H9 (cell line): ENCODE data around the gene ZCCHC7. TPM values are rescaled to one million over a fixed set of nuclear protein-coding genes. Genes with fewer than 3 reads are reported as not detected.

Experiments
- DNase-seq: peaks from one replicate; pipeline ENCODE4 v3.0.0-alpha.2; 2017
- H2AFZ ChIP-seq: one replicate; pipeline ENCODE4 v1.6.1; 2013; ENCODE audit warnings: mild to moderate bottlenecking, low read length, control low read depth, moderate library complexity
- H2AK5ac ChIP-seq: 2 replicates; pipeline ENCODE4 v1.6.1; 2013; ENCODE audit warnings: low read length, control low read depth, mixed read lengths; ENCODE audit not compliant: insufficient read length
- H2BK120ac ChIP-seq: one replicate; pipeline ENCODE4 v1.6.1; 2013; ENCODE audit warnings: low read depth, mild to moderate bottlenecking, low read length, control low read depth, inconsistent platforms; ENCODE audit not compliant: poor library complexity, severe bottlenecking
- H2BK12ac ChIP-seq: 2 replicates; pipeline ENCODE4 v1.6.1; 2013; ENCODE audit warnings: low read length, control low read depth, mixed read lengths, low read depth; ENCODE audit not compliant: insufficient read length
- H2BK15ac ChIP-seq: 2 replicates; pipeline ENCODE4 v1.6.1; 2013; ENCODE audit warnings: low read depth, low read length, control low read depth
- H2BK20ac ChIP-seq: one replicate; pipeline ENCODE4 v1.6.1; 2013; ENCODE audit warnings: low read depth, mild to moderate bottlenecking, low read length, control low read depth, inconsistent platforms; ENCODE audit not compliant: poor library complexity, severe bottlenecking
- H2BK5ac ChIP-seq: 2 replicates; pipeline ENCODE4 v1.6.1; 2013; ENCODE audit warnings: low read length, control low read depth, mixed read lengths; ENCODE audit not compliant: insufficient read length
- H3K14ac ChIP-seq: 2 replicates; pipeline ENCODE4 v1.6.1; 2013; ENCODE audit warnings: low read length, control low read depth; ENCODE audit not compliant: insufficient read depth
- H3K18ac ChIP-seq: 2 replicates; pipeline ENCODE4 v1.6.1; 2013; ENCODE audit warnings: low read depth, mild to moderate bottlenecking, mixed read lengths, low read length, control low read depth; ENCODE audit not compliant: insufficient read length
- H3K23ac ChIP-seq: 2 replicates; pipeline ENCODE4 v1.6.1; 2013; ENCODE audit warnings: low read length, control low read depth, mixed read lengths, low read depth; ENCODE audit not compliant: insufficient read length
- H3K23me2 ChIP-seq: 2 replicates; pipeline ENCODE4 v1.6.1; 2013; ENCODE audit warnings: low read depth, mild to moderate bottlenecking, mixed read lengths, low read length, control low read depth; ENCODE audit not compliant: insufficient read length, poor library complexity, severe bottlenecking
- H3K27ac ChIP-seq: 2 replicates; pipeline ENCODE4 v1.5.1; 2013; ENCODE audit warnings: low read length, control low read depth, mixed read lengths, low read depth; ENCODE audit not compliant: insufficient read length
- H3K27me3 ChIP-seq: 2 replicates; pipeline ENCODE4 v1.6.1; 2013; ENCODE audit warnings: low read length, control low read depth, inconsistent platforms; ENCODE audit not compliant: insufficient read depth
- H3K4ac ChIP-seq: 2 replicates; pipeline ENCODE4 v1.6.1; 2013; ENCODE audit warnings: low read depth, mild to moderate bottlenecking, control low read depth, inconsistent platforms, low read length, moderate library complexity
- H3K4me1 ChIP-seq: 2 replicates; pipeline ENCODE4 v1.6.1; 2013; ENCODE audit warnings: low read length, control low read depth, inconsistent platforms; ENCODE audit not compliant: insufficient read depth
- H3K4me2 ChIP-seq: 2 replicates; pipeline ENCODE4 v1.6.1; 2013; ENCODE audit warnings: low read length, control low read depth, mixed read lengths; ENCODE audit not compliant: insufficient read length, insufficient read depth
- H3K56ac ChIP-seq: 2 replicates; pipeline ENCODE4 v1.6.1; 2013; ENCODE audit warnings: low read depth, mild to moderate bottlenecking, mixed read lengths, low read length, control low read depth; ENCODE audit not compliant: insufficient read length
- H3K79me1 ChIP-seq: 2 replicates; pipeline ENCODE4 v1.6.1; 2013; ENCODE audit warnings: low read depth, mild to moderate bottlenecking, moderate library complexity, low read length, control low read depth, inconsistent platforms; ENCODE audit not compliant: insufficient read depth, poor library complexity, severe bottlenecking
- H3K79me2 ChIP-seq: 2 replicates; pipeline ENCODE4 v1.6.1; 2013; ENCODE audit warnings: low read length, control low read depth, inconsistent platforms; ENCODE audit not compliant: insufficient read depth
- H3K9ac ChIP-seq: 2 replicates; pipeline ENCODE4 v1.6.1; 2013; ENCODE audit warnings: low read length, control low read depth, mixed read lengths; ENCODE audit not compliant: insufficient read length; ENCODE audit errors: extremely low read depth
- H3K9me3 ChIP-seq: one replicate; pipeline ENCODE4 v1.6.1; 2013; ENCODE audit warnings: low read depth, low read length, inconsistent platforms; ENCODE audit not compliant: control insufficient read depth
- H3T11ph ChIP-seq: one replicate; pipeline ENCODE4 v1.6.1; 2013; ENCODE audit warnings: mild to moderate bottlenecking, low read length, control low read depth, inconsistent platforms
- H4K20me1 ChIP-seq: one replicate; pipeline ENCODE4 v1.6.1; 2013; ENCODE audit not compliant: control insufficient read depth, insufficient read length, insufficient read depth
- H4K5ac ChIP-seq: 2 replicates; pipeline ENCODE4 v1.6.1; 2013; ENCODE audit warnings: low read depth, mild to moderate bottlenecking, mixed read lengths, low read length, control low read depth; ENCODE audit not compliant: insufficient read length
- H4K8ac ChIP-seq: replicated peaks from 2 replicates; pipeline ENCODE4 v1.6.1; 2013; ENCODE audit warnings: low read length, control low read depth, mixed read lengths, low read depth; ENCODE audit not compliant: insufficient read length
- H4K91ac ChIP-seq: 2 replicates; pipeline ENCODE4 v1.6.1; 2013; ENCODE audit warnings: low read depth, mild to moderate bottlenecking, moderate library complexity, mixed read lengths, low read length, control low read depth; ENCODE audit not compliant: insufficient read length
- H3K27ac Mint-ChIP-seq, 3 experiments: 2 replicates in 2 of 3; 3 replicates in 1 of 3; pipeline ENCODE4 v1.8.0; 2020 to 2021; ENCODE audit warnings: mixed read lengths in 3 of 3, mild to moderate bottlenecking in 1 of 3, moderate library complexity in 1 of 3
- H3K27me3 Mint-ChIP-seq: 2 replicates; pipeline ENCODE4 v1.8.0; 2021; ENCODE audit warnings: low read depth, mild to moderate bottlenecking, moderate library complexity, mixed read lengths
- H3K36me3 Mint-ChIP-seq, 3 experiments: 2 replicates in 2 of 3; 3 replicates in 1 of 3; pipeline ENCODE4 v1.8.0; 2020 to 2021; ENCODE audit warnings: low read depth in 3 of 3, mixed read lengths in 3 of 3; ENCODE audit not compliant: insufficient read depth in 1 of 3
- H3K4me1 Mint-ChIP-seq, 2 experiments: 2 replicates each; pipeline ENCODE4 v1.8.0; 2020; ENCODE audit warnings: mixed read lengths in 2 of 2
- H3K4me3 Mint-ChIP-seq, 2 experiments: 2 replicates in 1 of 2; 3 replicates in 1 of 2; pipeline ENCODE4 v1.8.0; 2020 to 2021; ENCODE audit warnings: mild to moderate bottlenecking in 2 of 2, mixed read lengths in 2 of 2, moderate library complexity in 1 of 2
- H3K9me3 Mint-ChIP-seq, 2 experiments: 2 replicates in 1 of 2; 3 replicates in 1 of 2; pipeline ENCODE4 v1.8.0; 2020; ENCODE audit warnings: mild to moderate bottlenecking in 2 of 2, mixed read lengths in 2 of 2, moderate library complexity in 1 of 2
- WGBS: extraction: QIAGEN DNeasy Blood & Tissue Kit; methylation state at CpG from one replicate; pipeline ENCODE4 v1.1.7; 2013; ENCODE audit warnings: missing lambda C conversion rate, low lambda C conversion rate, mixed read lengths; ENCODE audit not compliant: insufficient read length; ENCODE audit errors: extremely low coverage; 5-methylcytosine and 5-hydroxymethylcytosine counted together
- total RNA-seq: library from RNA; stranded (reverse); gene quantifications from 2 replicates; pipeline ENCODE4 v1.2.1, GENCODE V29; 2021
- TF ChIP-seq, protein P1 (sequence below): fragments of 200-600 bp; sonication (generic); conservative IDR thresholded peaks from 3 replicates; pipeline ENCODE4 v1.8.0; 2021; ENCODE audit warnings: antibody characterized with exemption, mild to moderate bottlenecking

ZCCHC7 gene
- total RNA-seq, 1 experiment from 2014 or later, result 20.3 TPM

DNA sequence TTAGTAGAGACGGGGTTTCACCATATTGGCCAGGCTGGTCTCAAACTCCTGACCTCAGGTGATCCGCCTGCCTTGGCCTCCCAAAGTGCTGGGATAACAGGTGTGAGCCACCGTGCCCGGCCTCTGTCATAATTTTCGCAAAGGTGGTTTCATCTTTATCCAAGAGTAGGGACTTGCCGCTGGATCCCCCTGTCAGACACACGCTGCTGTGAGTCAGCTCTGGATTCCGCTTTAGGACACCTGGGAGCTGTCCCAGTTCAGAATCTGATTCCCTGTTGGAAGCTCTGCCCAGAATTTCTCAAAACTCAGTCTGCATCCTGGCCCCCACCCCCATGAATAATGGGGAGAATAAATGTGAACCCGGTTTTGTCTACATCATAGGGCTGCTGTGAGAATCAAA, 284.2 kb downstream of the ZCCHC7 start:
- H3K14ac ChIP-seq, result no peak overlapping the region
- no peak overlapping the region for H3T11ph ChIP-seq
- no peak overlapping the region for H2BK120ac ChIP-seq
- Mint-ChIP-seq H3K27me3 (no peaks in the 10 kb centered on the region; the same call in 1 of the 2 replicates), H3K27ac (no peak overlapping the region), H3K36me3 (no peaks in the 10 kb centered on the region), H3K9me3 (no peaks in the 10 kb centered on the region), H3K4me1 (peaks cover 0 to 3% of the 10 kb centered on the region in 2 experiments; a peak in 1 of 4 replicates), H3K4me3 (no peak overlapping the region)
- H3K23me2 ChIP-seq, result no peaks in the 10 kb centered on the region
- H4K8ac ChIP-seq, result no peak overlapping the region
- DNase-seq, result no peak
- H3K4me1 ChIP-seq, result no peaks in the 10 kb centered on the region
- H2BK12ac ChIP-seq, result no peak overlapping the region
- no peak overlapping the region for H2BK20ac ChIP-seq
- no peak overlapping the region for H2BK15ac ChIP-seq
- no peak overlapping the region for H3K4ac ChIP-seq
- H4K20me1 ChIP-seq, result no peaks in the 10 kb centered on the region
- no peaks in the 10 kb centered on the region for H3K9me3 ChIP-seq
- H3K27me3 ChIP-seq, result no peaks in the 10 kb centered on the region
- TF ChIP-seq, protein P1, sequence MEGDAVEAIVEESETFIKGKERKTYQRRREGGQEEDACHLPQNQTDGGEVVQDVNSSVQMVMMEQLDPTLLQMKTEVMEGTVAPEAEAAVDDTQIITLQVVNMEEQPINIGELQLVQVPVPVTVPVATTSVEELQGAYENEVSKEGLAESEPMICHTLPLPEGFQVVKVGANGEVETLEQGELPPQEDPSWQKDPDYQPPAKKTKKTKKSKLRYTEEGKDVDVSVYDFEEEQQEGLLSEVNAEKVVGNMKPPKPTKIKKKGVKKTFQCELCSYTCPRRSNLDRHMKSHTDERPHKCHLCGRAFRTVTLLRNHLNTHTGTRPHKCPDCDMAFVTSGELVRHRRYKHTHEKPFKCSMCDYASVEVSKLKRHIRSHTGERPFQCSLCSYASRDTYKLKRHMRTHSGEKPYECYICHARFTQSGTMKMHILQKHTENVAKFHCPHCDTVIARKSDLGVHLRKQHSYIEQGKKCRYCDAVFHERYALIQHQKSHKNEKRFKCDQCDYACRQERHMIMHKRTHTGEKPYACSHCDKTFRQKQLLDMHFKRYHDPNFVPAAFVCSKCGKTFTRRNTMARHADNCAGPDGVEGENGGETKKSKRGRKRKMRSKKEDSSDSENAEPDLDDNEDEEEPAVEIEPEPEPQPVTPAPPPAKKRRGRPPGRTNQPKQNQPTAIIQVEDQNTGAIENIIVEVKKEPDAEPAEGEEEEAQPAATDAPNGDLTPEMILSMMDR, result no peak
- WGBS, result no CpG with 5 or more reads among the region's 9 CpGs
- no peak overlapping the region for H4K5ac ChIP-seq
- H3K56ac ChIP-seq, result no peak overlapping the region
- no peak overlapping the region for H2AK5ac ChIP-seq
- H3K18ac ChIP-seq, result no peak overlapping the region
- no peaks in the 10 kb centered on the region for H3K79me1 ChIP-seq
- no peak overlapping the region for H2AFZ ChIP-seq
- H3K27ac ChIP-seq, result no peak overlapping the region
- H3K4me2 ChIP-seq, result no peak overlapping the region
- no peak overlapping the region for H2BK5ac ChIP-seq
- no peak overlapping the region for H4K91ac ChIP-seq
- H3K9ac ChIP-seq, result no peak overlapping the region
- no peaks in the 10 kb centered on the region for H3K79me2 ChIP-seq
- H3K23ac ChIP-seq, result no peak overlapping the region
